ENCODE results near the gene DOCK4. TPM values are rescaled to one million over a fixed set of nuclear protein-coding genes. Genes with fewer than 3 reads are reported as not detected.
"Not testable (repeated sequence)": the region's sequence is repeated elsewhere in the genome, so short reads cannot be mapped to it uniquely, and the experiment has no call there.

The DOCK4 gene, protein sequence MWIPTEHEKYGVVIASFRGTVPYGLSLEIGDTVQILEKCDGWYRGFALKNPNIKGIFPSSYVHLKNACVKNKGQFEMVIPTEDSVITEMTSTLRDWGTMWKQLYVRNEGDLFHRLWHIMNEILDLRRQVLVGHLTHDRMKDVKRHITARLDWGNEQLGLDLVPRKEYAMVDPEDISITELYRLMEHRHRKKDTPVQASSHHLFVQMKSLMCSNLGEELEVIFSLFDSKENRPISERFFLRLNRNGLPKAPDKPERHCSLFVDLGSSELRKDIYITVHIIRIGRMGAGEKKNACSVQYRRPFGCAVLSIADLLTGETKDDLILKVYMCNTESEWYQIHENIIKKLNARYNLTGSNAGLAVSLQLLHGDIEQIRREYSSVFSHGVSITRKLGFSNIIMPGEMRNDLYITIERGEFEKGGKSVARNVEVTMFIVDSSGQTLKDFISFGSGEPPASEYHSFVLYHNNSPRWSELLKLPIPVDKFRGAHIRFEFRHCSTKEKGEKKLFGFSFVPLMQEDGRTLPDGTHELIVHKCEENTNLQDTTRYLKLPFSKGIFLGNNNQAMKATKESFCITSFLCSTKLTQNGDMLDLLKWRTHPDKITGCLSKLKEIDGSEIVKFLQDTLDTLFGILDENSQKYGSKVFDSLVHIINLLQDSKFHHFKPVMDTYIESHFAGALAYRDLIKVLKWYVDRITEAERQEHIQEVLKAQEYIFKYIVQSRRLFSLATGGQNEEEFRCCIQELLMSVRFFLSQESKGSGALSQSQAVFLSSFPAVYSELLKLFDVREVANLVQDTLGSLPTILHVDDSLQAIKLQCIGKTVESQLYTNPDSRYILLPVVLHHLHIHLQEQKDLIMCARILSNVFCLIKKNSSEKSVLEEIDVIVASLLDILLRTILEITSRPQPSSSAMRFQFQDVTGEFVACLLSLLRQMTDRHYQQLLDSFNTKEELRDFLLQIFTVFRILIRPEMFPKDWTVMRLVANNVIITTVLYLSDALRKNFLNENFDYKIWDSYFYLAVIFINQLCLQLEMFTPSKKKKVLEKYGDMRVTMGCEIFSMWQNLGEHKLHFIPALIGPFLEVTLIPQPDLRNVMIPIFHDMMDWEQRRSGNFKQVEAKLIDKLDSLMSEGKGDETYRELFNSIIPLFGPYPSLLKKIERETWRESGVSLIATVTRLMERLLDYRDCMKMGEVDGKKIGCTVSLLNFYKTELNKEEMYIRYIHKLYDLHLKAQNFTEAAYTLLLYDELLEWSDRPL (N-terminal part only)
- polyA plus RNA-seq (ENCODE audit: insufficient read length in 3 of 3), result 10 to 100 TPM; 19.3 to 22.7 (median 20.0) TPM

DNA sequence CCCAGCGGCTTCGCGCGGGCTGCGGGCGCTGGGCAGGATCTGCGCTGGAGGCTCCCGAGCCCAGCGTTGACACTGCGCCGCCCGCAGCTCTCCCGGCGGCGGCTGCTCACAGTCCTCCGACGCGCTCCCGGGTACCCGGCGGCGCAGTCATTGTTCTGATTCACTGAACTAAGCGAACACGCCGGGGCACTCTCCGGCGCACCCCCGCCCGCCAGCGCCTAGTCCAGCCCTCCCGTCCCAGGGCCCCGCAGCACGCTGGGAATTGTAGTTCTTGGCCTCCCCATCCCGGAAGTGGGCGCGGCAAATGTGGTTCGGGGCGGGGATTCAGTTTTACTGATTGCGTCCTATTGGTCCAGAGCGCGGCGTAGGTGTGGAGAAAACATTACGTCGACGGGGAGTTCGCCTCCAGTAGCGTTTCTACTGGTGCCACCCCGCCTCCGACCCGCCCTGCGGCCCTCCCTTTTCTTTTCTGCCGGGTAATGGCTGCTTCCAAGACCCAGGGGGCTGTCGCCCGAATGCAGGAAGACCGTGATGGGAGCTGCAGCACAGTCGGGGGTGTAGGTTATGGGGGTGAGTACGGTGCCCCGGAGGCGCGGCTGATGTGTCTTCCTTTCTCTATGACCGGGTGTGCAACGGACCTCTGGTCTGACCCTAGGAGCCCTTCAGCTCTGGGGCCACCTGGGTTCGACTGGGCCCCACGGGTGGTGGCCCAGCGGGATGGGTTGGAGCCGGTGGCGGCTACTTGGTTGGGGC is at the start of gene DOCK4, which contains the start of gene ZNF277:
DOCK4 (minus strand) TSS at position 162 of the 753 bp plus-strand sequence. CDS start 261 bp downstream, outside the sequence.
ZNF277 (plus strand) TSS at position 458 of the 753 bp plus-strand sequence; CDS start at position 480, 22 bp downstream.
- peak; percentile 96 to 99 (median 99) for DNase-seq (ENCODE audit: low read depth in 3 of 3, low spot score in 2 of 3)

DNA sequence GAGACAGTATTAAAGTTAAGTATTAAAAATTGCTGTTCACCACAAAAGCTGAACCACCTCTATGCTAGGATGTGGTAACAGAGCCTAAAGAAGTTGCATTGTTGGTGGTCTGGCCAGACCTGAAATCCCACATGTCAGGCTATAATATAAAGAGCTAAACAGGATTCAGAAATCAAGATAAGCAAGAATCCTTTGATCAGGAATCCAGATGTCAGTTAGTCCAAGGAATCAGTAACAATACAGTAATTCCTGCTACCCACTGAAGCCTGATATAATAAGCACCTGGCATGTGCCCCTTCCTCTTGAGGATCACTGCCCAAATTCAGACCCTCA is 49.2 kb upstream of the DOCK4 start:
- no peak for DNase-seq (ENCODE audit: low read depth in 3 of 3, low spot score in 2 of 3)

DNA sequence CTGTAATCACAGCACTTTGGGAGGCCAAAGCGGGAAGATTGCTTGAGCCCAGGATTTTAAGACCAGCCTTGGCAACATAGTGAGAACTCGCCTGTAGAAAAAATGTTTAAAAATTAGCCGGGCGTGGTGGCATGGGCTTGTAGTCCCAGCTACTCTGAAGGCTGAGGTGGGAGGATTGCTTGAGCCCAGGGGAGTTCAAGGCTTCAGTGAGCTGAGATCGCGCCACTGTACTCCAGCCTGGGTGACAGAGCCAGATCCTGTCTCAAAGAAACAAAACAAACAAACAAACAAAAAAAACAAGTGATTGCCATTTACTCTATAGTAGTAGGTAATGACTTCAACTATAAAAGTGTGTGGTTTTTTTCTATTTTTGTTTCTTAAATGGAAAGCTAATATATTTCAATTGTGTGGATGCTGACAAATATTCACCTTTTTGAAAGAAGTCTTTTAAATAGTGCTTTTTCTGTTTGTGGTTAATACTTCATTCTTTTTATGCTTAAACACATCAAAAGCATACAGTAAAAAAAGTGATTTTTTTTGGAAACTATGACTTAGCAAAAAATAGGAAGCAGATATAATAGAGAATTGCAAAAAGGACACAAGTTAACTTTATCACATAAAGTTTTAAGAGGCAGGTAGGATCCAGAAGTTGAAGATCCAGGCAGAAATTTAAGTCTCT is 48.6 kb upstream of the DOCK4 start:
- no peak for DNase-seq (ENCODE audit: low read depth in 3 of 3, low spot score in 2 of 3)

DNA sequence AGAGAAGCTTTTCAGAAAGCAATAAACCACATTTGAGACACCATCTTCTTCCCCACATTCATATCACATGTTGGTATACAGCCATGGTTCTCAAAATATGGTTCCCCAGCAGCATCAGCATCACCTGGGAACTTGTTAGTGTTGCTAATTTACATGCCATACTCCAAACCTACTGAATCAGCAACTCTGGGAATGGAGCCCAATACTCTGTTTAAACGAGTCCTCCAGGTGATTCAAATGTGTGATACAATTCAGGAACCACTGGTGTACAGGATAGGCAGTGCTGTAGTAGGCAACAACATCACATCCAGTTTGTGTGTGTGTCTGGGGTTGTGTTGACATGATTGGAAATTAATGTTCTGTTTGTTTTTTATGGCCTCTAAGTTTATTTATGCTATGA is 48.0 kb upstream of the DOCK4 start:
- no peak for DNase-seq (ENCODE audit: low read depth in 3 of 3, low spot score in 2 of 3)

DNA sequence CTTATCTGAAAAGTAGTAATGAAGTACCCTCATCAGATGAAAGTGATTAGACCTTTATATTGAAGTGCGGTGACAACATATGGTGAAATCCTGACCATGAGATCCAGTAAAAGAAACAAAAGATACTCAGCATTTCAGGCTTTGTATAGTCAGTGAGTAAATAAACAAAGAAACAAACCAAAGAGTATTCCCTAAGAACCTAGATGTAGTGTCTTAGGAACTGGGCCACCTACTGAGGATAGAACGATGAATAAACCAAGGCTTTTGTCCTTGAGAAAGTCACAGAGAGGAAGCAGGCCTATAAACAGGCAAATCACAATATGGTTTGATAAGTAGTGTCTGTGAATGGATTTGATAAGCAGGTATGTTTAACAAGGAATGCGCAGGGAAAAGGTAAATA is 46.5 kb upstream of the DOCK4 start:
- DNase-seq (ENCODE audit: low read depth in 3 of 3, low spot score in 2 of 3), result no peak

DNA sequence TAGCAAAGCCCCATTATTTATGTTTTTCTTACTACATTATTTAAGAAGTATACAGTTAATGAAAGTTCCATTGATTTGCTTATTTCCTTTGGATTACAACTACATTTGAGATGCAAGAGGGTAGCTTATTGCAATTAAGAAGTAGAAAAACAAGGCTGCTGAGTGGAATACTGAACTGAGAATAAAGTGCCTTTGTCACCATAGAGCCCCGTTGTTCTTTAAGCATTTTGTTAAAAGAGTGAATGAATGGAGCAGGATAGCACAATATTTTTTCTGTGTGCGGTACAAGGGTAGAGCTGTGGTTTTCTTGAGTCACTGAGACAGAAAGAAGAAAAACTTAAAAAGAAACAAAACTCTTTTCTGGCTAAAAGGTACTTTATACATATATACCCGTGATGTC is 45.9 kb upstream of the DOCK4 start:
- no peak for DNase-seq (ENCODE audit: low read depth in 3 of 3, low spot score in 2 of 3)

DNA sequence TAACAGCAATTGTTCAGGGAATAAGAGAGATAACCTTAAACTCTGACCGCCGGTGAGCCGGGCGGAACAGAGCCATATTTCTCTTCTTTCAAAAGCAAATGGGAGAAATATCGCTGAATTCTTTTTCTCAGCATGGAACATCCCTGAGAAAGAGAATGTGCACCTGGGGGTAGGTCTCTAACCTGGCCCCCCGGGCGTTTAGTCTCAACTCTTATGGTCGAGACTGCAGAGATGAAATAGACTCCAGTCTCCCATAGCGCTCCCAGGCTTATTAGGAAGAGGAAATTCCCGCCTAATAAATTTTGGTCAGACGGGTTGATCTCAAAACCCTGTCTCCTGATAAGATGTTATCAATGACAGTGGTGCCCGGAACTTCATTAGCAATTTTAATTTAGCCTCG is 43.8 kb upstream of the DOCK4 start:
- not testable (repeated sequence) for DNase-seq (ENCODE audit: low read depth in 3 of 3, low spot score in 2 of 3)

DNA sequence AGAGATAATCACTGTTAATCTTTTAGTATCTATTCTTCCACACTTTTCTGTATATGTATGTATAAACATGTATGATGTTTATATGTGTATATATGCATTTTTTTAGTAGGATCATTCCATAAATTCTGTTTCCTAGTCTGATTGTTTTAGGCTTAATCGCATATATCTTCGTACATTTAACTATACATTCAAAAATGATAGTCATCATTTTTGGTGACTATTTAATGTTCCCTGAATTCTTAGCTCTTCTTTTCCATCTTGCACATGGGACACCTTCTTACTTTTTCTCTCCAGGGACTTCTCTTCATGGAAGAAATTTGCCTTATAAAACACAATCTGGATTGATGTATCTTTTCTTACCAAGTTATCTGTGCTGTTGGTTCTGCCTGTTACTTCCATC is 42.4 kb upstream of the DOCK4 start:
- DNase-seq (ENCODE audit: low read depth in 3 of 3, low spot score in 2 of 3), result no peak

DNA sequence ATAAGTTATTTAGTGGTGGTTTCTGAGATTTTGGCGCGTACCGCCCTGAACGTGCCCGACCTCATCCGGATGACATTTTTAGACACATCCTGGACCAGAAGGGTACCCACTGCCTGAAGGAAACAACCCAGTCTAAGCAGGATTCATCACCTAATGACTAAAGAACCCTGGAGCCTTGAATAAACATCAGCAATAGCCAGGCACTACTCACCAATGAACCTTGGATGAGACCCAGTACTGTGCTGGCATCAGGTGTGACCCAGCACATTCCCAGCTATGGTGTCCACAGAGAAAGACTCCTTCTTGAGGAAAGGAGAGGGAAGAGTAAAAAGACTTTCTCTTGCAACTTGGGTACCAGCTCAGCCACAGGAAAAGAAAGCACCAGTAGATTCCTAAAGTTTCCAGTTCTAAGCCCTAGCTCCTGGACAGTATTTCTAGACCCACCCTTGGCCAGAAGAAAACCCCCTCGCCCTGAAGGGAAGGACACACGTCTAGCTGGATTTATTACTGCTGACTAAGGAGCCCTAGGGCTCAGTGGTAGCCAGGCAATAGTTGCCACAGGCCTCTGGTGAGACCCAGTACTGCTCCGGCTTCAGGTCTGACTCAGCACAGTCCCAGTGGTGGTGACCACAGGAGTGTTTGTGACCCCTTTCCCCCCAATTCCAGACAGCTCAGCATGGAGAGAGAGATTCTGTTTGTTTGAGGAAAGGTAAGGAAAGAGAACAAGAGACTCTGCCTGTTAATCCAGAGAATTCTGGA is 32.8 kb upstream of the DOCK4 start:
- no peak for DNase-seq (ENCODE audit: low read depth in 3 of 3, low spot score in 2 of 3)

DNA sequence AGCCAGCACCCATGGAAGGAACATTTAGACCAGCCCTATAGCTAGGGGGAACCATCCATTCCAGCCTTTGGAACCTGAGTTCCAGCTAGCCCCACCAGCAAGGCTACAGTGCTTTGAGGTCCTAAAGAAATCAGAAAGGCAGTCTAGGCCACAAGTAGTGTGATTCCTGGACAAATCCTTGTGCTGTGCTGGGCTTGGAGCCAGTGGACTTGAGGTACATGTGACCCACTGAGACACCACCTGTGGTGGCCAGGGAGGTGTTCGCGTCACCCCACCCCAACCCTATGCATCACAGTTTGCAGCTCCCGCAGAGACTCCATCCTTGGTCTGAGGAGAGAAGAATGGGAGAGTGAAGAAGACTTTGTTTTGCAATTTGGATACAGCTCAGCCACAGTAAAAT is 32.1 kb upstream of the DOCK4 start:
- DNase-seq (ENCODE audit: low read depth in 3 of 3, low spot score in 2 of 3), result no peak

DNA sequence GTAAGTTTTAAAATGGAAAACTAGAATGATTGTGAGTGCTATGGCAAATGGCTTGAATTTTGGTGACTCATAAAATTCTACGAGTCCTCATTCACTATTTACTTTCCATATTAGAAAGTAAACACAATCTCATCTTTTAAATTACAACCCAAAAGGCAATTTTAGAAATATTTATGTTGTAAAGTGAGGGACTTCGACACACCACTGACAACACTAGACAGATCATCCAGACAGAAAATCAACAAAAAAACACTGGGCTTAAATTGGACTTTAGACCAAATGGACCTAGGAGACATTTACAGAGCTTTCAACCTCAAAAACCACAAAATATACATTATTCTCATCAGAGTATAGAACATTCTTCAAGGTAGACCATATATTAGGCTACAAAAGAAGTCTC is 30.4 kb upstream of the DOCK4 start:
- DNase-seq (ENCODE audit: low read depth in 3 of 3, low spot score in 2 of 3), result no peak

DNA sequence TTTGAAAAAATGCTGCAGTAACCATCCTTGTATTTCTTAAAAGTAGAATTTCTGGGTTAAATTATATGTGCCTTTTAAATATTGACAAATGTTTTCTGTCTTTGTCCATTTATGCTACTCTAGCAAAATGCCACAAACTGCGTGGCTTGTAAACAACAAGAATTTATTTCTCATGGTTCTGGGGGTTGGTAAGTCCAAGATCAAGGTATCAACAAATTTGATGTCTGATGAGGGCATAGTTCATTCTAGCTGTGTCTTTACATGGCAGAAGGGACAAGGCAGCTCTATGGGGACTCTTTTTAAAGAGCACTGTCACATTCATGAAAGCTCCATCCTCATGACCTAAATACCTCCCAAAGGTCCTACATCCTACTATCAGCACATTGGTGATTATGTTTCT is 27.9 kb upstream of the DOCK4 start:
- DNase-seq (ENCODE audit: low read depth in 3 of 3, low spot score in 2 of 3), result no peak

DNA sequence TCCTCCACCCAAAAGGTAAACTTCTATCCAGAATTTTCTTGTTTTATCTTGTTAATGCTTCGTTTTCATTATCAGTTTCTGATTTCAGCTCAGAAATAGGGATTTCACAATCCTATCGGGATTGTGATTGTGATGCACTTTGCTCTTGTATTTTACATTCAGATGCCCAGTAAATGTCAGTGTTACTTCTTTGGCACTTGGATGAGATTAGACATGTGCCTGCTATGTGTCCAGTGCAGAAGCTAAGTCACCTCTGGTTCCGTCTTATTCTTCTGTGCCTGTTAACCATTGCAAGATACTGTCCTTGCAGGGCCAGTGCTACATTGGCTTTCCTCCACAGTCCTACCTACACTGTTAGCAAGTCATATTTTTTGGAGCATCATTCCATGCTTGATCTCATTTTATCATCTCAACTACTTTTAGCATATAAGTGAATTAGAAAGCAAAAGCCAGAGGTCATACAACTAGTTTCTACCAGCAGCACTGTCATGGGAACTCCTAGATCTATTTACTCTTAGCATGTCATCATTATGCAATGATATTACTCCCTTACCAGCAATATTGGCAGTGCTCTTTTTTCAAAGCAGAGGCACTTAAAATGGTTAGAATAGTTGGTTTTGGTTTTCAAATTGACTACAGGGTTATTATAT is 27.0 kb upstream of the DOCK4 start:
- no peak for DNase-seq (ENCODE audit: low read depth in 3 of 3, low spot score in 2 of 3)

DNA sequence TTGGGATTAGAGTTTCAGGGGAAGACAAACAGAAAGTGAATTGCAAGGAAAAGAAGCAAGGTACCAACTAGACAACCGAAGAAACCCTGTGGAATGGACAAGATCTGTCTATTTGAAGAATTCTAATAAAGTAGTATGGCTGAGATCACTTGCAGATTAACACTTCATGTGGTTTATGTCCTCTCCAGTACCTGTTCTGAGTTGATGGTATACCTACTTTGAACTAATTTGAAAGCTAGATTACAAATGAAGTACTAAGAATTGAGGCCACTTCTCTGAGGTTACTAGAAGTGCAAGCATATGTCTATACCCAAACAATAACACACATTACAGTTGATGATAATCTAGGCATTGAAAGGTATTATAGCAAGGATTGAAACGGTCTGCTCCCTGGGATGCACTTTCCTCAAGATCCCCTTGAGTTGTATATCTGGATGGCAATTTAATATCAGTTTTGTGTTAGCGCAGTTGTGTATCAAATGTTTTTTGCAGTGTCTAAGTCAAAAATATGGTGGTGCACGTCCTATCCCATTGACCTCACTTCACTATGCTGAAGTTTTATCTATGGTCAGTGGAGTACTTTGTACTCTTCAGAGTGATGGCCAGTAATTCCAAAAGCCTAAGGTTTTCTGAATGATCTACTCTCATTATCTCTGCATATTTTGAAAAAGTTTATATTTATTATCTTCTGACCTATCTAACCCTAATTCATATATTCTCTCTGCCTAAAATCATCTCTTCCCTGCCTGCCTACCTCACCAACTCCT is 26.2 kb upstream of the DOCK4 start:
- no peak for DNase-seq (ENCODE audit: low read depth in 3 of 3, low spot score in 2 of 3)

DNA sequence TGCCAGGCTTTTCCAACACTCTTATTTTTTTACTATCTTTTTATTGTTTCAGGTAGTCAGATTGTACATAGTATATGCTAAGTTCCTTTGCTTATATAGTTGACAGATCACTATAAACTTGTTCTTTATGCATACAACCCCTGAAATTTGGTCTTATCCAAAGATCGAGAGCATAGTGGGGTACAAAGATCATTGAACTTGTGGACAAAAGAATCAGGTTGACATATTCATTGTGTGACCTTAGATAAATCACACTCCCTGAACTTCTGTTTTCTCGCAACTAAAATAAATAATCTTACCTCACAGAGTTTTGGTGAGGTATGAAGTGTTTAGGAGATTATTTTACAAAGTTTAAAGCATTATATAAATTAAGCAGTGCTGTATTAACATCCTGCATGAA is 22.4 kb upstream of the DOCK4 start:
- no peak for DNase-seq (ENCODE audit: low read depth in 3 of 3, low spot score in 2 of 3)

DNA sequence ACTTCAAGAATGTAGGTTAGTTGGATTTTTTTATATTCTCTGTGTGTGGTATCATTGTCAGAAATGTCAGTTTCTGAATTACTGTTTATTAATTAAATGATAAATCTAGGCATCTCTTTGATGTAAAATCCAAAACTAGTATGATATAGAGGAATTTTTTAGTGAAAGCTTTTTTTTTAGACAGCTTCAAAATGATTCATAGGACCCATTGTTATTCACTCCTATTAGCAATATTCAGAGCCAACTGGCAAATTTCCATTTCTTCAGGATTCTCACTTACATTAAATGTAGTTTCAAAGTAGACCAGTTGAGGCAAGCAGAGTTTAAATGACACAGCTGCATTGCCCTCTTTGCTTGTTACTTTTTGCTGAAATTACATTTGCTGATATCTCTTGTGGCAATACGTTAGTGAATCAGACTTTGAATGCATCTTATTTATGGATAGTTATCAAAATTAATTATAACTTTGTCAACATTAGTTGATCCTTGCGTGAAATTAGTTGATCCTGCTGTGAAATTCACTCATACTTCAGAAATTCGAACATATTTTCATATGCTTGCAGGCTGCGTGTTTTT is 20.6 kb upstream of the DOCK4 start:
- DNase-seq (ENCODE audit: low read depth in 3 of 3, low spot score in 2 of 3), result no peak

DNA sequence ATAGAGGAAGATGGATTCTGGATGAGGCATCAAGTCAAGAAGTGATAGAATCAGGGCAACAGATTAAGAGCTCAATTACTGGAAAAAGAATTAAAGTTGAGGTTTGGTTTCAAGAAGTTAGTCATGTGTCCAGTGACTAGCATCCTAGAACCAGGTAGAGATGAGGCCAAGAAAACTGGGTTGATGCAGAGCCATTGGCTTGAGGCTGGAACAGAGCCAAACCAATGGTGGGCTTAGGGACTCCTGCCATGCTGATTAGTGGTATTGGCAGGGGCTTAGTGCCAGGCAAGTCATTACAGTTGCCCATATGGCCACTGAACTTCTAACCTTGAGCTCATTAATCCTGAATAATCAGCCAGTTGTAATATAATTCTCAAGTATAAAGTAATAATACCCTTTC is 18.8 kb upstream of the DOCK4 start:
- no peak for DNase-seq (ENCODE audit: low read depth in 3 of 3, low spot score in 2 of 3)

Data from right renal cortex interstitium (tissue), 3 donors.